ENCODE results near the gene RFX3.

GRCh38 chr9:3337515-3338225 is 188.1 kb downstream of the RFX3 start:
- no peak for TF ChIP-seq EP300 (IDR thresholded peaks at IDR 0.05; ENCODE audit: low read depth in 2 of 2, low read length in 2 of 2)
- no peak for TF ChIP-seq EP300 (CRISPR knock-in tag; IDR thresholded peaks at IDR 0.05; ENCODE audit: borderline replicate concordance)
- no peak for TF ChIP-seq HNRNPH1 (optimal IDR thresholded peaks at IDR 0.05; ENCODE audit: low read depth, low read length)
- TF ChIP-seq HMGXB4 (CRISPR knock-in tag; IDR thresholded peaks at IDR 0.05; ENCODE audit: borderline replicate concordance in 1 of 2, low read depth in 1 of 2), result no peak
- no peak for TF ChIP-seq ARHGAP35 (CRISPR knock-in tag; IDR thresholded peaks at IDR 0.05; ENCODE audit: borderline replicate concordance)
- TF ChIP-seq TCF7L2 (IDR thresholded peaks at IDR 0.05; ENCODE audit: low read depth, low read length), result no peak
- TF ChIP-seq ZBTB4 (CRISPR knock-in tag; IDR thresholded peaks at IDR 0.05; ENCODE audit: borderline replicate concordance), result no peak
- TF ChIP-seq NR2C2 (CRISPR knock-in tag; IDR thresholded peaks at IDR 0.05; ENCODE audit: borderline replicate concordance), result no peak

All from HepG2 (cell line).